KOPT-K1 (cell line): ENCODE measurements around the gene PRAME.
"Not testable (repeated sequence)": the region's sequence is repeated elsewhere in the genome, so short reads cannot be mapped to it uniquely, and the experiment has no call there.

Source experiments
- H3K27ac ChIP-seq: fragments of 200-600 bp; sonication (generic); 2 replicates; pipeline ENCODE4 v1.5.1; 2016; ENCODE audit warnings: antibody characterized with exemption, mild to moderate bottlenecking, low read depth, low read length; ENCODE audit not compliant: poor library complexity, severe bottlenecking
- H3K36me3 ChIP-seq: fragments of 200-600 bp; sonication (generic); 2 replicates; pipeline ENCODE4 v1.5.1; 2017; ENCODE audit warnings: antibody characterized with exemption, mild to moderate bottlenecking, low read length, moderate library complexity; ENCODE audit not compliant: insufficient read depth
- H3K9me3 ChIP-seq: fragments of 200-600 bp; sonication (generic); 2 replicates; pipeline ENCODE4 v1.5.1; 2017; ENCODE audit warnings: antibody characterized with exemption, low read length, mild to moderate bottlenecking; ENCODE audit not compliant: insufficient read depth, poor library complexity, severe bottlenecking

PRAME gene, protein sequence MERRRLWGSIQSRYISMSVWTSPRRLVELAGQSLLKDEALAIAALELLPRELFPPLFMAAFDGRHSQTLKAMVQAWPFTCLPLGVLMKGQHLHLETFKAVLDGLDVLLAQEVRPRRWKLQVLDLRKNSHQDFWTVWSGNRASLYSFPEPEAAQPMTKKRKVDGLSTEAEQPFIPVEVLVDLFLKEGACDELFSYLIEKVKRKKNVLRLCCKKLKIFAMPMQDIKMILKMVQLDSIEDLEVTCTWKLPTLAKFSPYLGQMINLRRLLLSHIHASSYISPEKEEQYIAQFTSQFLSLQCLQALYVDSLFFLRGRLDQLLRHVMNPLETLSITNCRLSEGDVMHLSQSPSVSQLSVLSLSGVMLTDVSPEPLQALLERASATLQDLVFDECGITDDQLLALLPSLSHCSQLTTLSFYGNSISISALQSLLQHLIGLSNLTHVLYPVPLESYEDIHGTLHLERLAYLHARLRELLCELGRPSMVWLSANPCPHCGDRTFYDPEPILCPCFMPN

DNA sequence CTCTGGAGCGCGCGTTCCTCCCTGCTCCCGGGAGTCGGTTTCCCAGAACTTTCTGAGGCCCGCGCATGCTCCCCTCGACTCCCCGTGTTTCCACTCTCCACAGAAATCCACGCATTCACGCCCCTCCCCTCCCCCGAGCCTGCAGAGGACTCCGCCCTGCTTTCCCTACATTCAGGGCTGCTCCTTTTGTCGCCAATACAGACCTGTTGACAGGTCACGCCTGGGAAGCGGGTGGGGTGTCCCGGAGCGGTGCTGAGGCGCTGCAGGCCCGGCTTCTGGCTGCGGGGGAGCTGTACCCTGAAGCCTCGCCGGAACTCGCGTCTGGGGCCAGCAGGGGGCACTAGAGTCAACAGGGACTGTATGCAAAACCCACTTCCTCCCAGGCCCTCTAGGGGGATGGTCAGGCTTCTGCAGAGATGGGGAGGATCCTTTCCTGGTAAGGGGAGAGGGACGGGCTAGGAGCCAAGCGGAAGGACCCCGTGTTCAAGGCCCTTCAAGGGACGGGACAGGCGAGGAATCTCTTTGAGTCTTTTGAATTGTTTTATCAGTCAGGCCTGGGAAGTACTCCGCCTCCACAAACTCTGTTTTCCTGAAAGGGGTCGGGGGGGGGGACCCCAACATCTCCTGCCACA lies at the start of gene PRAME:
PRAME (minus strand) TSS at position 294 of the 632 bp plus-strand sequence. CDS start 2,433 bp downstream, outside the sequence.
- Histone ChIP-seq H3K27ac (no peak within 1 kb of the TSS), H3K9me3 (no peaks in the 10 kb centered on the region), H3K36me3 (no peaks in the 10 kb centered on the region)

DNA sequence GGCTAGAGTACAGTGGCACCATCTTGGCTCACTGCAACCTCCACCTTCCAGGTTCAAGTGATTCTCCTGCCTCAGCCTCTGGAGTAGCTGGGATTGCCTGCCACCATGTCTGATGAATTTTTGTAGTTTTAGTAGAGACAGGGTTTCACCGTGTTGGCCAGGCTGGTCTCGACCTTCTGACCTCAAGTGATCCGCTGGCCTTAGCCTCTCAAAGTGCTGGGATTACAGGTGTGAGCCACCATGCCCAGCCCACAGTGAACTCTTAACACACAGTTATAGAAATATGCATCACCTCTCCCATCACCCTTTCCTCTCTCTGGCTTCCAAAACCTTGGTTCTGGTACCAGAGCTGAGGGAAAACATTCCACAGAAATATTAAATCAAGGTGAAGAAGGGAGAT lies 49.0 kb upstream of the PRAME start:
- H3K27ac ChIP-seq, H3K36me3 ChIP-seq, H3K9me3 ChIP-seq: not testable (repeated sequence)

DNA sequence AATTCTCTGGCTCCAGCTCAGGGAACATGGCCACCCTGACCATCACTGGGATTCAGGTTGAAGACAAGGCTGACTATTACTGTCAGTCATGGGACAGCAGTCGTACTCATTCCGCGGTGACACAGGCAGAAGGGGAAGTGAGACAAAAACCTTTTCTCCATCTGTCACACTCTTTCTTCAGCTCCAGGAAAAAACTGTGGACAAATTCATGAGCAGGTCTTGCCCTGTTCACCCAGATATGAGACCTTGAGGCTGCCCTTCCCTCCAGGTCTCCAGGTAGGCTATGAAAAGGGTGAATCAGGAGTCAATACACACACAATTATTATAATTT lies 46.0 kb upstream of the PRAME start:
- peaks cover 5% of the 10 kb centered on the region for H3K9me3 ChIP-seq
- H3K36me3 ChIP-seq = no peaks in the 10 kb centered on the region
- no peak overlapping the region for H3K27ac ChIP-seq

DNA sequence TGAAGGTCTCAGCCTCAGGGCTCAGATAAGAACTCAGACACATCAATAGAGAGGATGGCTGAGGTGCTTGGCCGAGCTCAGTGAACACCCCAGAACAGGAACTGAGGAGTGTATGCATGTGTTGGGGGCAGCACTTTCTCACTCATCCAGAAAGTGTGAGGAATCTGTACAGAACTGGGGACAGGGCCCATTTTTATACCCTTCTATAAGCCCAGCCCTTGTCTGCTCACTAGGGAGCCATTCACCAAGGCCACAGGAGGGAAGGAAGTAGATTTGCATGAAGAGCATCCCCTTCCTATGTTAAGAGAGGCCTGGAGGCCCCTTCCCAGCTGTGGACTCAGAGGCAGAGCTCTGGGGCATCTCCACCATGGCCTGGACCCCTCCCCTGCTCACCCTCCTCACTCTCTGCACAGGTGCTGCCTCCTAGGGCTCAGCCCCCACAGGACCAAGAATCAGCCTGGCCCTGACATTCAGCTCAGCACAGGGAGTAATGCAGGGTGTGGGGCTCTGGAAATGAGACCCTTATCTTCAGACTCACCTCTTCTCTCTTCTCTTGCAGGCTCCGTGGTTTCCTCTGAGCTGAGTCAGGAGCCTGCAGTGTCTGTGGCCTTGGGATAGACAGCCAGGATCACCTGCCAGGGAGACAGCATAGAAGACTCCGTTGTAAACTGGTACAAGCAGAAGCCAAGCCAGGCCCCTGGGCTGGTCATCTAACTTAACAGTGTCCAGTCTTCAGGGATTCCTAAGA lies 45.4 kb upstream of the PRAME start:
- Histone ChIP-seq H3K27ac (no peak overlapping the region), H3K9me3 (peaks cover 5% of the 10 kb centered on the region), H3K36me3 (no peaks in the 10 kb centered on the region)

DNA sequence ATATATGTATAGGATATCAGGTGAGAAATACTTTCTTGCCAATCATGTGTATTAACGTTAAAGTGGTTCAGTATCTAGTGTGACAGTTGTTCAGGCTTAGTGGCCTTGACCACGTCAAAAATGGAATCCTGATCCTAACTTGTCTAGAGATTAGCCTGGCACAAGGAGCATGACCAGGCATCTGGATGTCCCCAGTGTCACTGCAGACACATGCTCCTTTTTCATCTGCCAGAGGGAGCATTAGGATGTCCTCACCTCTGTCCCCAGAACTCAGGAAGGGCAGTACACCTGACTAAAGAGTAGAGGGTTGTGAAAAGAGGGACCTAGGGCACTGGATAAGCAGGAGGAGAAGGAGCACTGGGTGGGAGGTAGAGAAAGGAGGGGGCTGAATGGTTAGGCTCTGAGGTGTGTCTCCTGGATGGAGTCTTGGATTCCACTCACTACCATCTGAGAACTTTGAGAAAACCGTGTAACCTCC lies 44.4 kb upstream of the PRAME start:
- Histone ChIP-seq H3K27ac (no peak overlapping the region), H3K36me3 (no peaks in the 10 kb centered on the region), H3K9me3 (peaks cover 5% of the 10 kb centered on the region)

DNA sequence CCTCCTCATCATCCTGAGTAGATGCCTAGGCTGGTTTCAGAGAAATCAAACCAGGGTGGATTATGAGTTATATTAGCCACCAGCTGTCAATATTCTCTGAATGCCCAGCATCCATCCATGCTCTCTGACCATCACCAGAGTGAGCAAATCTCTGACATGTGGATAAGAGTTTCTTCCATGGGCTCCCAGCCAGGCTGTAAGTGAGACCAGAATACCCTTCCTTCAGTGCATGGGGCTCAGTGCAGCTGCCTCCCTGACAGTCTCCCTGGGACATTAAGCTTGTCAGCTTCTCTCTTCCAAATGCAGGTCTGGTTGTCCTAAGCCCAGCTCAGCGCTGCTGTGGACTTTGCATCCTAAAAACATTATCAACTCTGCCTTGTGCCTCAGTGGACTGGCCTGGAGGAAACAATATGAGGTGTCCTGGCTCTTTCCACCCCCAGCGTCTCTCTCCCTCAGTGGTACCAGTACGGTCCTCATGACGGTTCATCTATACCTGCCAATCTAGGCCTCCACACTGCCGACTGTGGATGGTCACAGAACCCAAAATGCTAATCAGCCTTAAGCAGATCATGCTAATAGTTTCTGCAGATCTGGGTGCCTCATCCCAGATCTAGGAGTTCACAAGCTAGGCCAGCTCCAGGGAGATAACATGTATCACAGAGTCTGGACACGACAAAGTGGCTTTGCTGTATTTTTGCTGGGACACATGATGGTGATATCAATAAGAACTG lies 41.6 kb upstream of the PRAME start:
- Histone ChIP-seq H3K27ac (no peak overlapping the region), H3K36me3 (no peaks in the 10 kb centered on the region), H3K9me3 (no peaks in the 10 kb centered on the region)

DNA sequence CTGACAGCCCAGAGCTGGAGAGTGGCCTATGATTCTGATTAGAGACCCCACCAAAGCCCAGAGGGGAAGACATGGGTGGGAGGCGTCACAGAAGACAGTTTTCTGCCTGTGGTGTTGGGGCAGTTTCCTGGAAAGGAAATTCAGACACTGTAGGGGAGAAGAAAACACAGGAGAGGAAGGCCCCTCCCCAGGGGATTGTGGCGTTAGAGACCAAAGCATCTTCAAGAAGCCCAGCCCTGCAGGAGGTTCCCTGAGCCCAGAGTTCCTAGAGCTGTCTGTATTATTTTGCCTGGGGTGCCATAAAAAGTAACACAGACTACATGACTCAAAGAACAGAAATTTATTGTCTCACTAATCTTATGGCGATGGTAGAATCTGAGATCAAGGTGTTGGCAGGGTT lies 40.2 kb upstream of the PRAME start:
- Histone ChIP-seq H3K36me3 (no peaks in the 10 kb centered on the region), H3K9me3 (no peaks in the 10 kb centered on the region), H3K27ac (no peak overlapping the region)

DNA sequence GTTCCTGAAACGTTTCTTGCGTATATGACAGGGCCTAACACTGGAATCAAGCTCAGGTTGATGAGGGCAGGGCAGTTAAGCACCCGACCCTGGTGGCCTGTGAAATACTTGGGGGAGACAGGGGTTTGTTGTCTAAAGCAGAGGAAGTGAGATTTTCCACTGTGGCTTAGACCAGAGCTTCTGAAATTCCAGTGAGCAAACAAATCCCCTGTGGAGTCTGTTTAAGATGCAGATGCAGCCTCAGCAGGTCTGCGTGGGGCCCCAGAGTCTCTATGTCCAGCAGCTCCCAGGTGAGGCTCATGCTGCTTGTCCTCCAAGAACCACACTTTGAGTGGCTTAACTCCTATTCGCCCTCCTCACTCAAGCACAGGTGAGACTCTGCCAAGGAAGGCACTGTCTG lies 39.1 kb upstream of the PRAME start:
- Histone ChIP-seq H3K36me3 (no peaks in the 10 kb centered on the region), H3K27ac (no peak overlapping the region), H3K9me3 (no peaks in the 10 kb centered on the region)

DNA sequence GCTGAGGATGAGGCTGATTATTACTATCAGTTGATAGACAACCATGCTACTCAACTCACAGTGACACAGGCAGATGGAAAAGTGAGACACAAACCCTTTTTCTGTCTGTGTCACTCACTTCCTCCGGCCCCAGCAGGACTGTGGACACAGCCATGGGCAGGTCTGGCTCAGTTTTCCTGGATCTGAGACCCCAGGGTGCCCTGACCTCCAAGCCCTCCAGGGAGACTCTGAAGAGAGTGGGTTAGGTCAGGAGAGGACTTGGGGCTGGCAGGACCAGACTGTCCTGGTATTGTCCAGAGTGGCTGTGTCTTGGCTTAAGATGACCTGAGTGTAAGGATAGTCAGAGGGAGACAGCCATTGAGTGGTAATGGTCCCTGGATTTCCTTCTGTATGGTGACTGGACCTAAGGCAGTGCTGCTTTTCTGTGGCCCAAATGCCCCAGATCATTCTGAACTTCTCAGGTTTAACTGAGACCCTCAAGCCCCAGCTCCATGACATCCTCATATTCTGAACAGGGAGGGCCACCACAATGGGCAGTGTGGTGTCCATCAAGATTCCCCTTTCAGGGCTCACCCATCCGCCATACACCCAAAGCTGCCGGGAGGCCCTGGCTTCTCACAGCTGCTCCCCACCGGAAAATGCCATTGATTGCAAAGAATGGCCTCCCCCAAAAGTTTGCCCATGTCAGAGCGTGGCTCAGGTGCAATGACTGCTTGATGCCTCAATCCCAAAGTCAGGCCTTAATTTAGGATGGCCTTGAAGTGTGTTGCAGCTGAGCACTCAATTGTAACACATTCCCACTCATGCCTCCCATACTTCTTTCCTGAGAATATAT lies 36.2 kb upstream of the PRAME start:
- no peak overlapping the region for H3K27ac ChIP-seq

DNA sequence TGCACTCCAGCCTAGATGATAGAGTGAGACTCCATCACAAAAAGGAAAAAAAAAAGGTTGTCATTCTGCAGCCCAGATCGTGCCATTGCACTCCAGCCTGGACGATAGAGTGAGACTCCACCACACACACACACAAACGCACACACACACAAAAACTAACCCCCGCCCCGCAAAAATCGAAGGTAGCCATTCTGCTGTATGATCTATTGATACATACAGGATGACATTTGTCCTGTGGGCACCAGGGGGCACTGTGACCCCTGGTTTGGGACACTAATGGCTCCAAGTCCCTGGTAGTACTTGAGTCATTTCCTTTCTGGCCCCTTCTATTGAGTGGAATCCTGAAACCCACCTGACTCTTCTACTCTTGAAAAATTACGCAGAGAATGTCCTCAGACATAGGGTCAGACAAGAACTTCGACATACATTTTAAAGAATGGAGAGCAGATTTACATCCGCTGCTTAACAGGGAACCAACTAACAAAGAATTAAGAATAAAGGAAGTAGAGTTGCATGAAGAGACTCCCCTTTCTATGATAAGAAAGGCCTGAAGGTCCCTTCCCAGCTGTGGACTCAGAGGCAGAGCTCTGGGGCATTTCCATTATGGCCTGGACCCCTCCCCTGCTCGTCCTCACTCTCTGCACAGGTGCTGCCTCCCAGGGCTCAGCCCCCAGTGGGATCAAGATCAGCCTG lies 35.0 kb upstream of the PRAME start:
- no peak overlapping the region for H3K27ac ChIP-seq
- no peaks in the 10 kb centered on the region for H3K36me3 ChIP-seq
- no peaks in the 10 kb centered on the region for H3K9me3 ChIP-seq

More for the DNA sequence above, 36.2 kb upstream of the PRAME start:
- Histone ChIP-seq H3K36me3 (no peaks in the 10 kb centered on the region), H3K9me3 (no peaks in the 10 kb centered on the region)

DNA sequence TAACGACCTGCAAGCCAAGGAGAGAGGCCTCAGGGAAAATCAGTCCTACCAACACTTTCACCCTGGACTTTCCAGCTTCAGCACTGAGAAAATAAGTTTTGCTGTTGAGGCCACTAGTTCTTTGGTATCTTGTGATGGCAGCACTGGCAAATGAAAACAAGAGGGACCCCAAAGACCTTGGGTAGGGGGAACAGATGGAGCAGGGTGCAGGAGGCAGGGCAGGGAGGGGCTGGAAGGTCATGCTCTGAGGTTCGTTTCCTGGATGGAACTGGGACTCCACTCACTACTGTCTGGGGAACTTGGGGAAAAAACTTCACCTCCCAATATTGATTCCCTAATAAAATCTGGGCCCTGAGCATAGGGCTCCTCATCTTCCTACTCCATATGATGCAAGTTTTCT lies 34.2 kb upstream of the PRAME start:
- Histone ChIP-seq H3K9me3 (no peaks in the 10 kb centered on the region), H3K36me3 (no peaks in the 10 kb centered on the region), H3K27ac (no peak overlapping the region)

DNA sequence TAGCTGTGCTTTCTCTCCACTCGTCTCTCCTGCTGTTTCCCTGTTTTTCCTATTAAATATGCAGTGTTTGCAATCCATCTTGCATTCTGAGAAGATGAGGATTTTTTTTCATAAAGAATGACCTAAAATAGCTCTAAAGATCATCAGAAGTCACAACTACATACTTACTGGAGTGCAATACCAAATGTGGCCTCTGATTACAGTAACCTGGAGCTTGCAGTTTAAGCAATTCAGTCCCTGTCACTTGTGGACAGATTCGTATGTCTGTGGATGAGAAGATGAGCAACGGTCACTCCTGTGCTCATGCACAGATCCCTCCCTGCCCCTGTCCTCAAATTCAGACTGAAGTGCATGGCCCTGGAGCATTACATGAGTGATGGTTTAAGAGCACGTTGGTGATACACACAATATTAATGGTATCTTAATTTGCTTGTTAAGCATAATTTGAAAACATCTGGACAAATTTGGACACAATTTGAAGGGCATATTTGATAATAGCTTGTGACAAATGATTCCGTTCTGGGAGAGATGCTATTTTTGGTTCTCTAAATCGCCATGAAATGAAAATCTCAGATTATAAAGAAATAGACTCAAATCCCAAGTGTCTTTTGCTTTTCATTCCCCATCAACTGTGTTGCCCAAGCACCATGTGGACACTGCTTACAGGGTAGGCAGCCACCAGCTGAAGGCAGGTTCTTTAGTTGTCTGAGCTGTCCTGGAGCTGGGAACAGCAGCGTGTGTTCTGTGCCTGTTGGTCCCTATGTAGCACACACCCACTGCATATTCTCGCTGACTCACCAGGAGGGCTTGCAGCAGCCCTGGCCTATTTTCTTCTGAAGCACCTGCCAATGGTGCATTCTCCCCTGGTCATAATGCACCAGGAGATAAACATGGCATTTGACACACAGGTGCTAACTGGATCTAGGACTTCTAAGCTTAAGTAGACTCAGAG lies 32.6 kb upstream of the PRAME start:
- no peaks in the 10 kb centered on the region for H3K9me3 ChIP-seq
- H3K36me3 ChIP-seq = no peaks in the 10 kb centered on the region
- no peak overlapping the region for H3K27ac ChIP-seq
